UCSD-AML1 (cell line): ENCODE data around the gene SRC.
A peak's percentile ranks its signal among the peaks of the same experiment; 100 is the strongest.

ENCODE experiments used
- DNase-seq: peaks from one replicate; lab custom pipeline; 2025; ENCODE audit not compliant: unreplicated experiment; lab: John Stamatoyannopoulos, UW

SRC gene

GRCh38 chr20:37349517-37350491, 3.9 kb downstream of the SRC start:
- peak; percentile 70 for DNase-seq

GRCh38 chr20:37350649-37351574, 5.0 kb downstream of the SRC start:
- DNase-seq = no peak

DNA sequence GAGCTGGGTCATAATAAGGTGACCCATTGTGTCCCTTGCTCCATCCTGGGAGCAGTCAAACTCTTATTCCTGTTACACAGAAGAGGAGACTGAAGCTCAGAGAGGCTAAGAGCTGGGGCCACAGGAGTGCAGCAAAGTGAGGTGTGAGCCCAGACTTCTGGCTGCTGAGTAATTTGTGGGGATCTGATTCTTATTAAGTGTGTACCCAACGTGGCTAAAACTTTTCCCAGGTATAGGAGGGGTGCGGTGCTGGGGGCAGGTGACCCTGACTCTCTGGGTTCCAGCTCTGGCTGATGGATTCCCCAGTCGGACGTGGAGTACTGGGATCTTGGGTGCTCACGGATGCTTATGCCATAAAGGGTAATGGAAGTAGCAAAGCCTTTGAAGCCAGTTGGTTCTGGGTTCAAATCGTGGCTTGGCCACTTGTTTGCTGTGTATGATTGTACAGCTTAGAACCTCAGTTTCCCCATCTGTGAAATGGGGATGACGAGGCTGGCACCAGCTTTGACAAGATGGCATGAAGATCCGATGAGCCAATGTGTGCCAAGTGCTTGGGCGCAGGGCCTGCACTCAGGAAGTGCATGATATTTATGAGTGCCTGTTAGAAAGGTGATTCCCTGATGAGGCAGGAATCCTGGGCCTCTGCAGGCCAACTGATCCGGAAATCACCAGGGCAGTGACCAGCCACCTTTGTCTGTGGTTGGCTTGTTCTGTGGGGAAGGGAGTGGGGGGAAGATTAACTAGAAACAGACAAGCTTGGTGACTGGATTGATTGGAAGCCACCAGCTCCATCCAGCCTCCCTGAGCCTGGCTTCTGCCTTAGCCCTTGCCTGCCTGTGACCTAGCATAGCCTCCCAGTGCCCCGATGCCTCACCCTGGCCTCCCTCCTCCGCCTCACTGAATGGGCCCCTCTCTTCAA, 6.0 kb downstream of the SRC start:
- no peak for DNase-seq

- DNase-seq = no peak
These were observed 6.7 kb downstream of the SRC start for GRCh38 chr20:37352608-37352980.

GRCh38 chr20:37353285-37353849, 7.4 kb downstream of the SRC start:
- DNase-seq = no peak

DNA sequence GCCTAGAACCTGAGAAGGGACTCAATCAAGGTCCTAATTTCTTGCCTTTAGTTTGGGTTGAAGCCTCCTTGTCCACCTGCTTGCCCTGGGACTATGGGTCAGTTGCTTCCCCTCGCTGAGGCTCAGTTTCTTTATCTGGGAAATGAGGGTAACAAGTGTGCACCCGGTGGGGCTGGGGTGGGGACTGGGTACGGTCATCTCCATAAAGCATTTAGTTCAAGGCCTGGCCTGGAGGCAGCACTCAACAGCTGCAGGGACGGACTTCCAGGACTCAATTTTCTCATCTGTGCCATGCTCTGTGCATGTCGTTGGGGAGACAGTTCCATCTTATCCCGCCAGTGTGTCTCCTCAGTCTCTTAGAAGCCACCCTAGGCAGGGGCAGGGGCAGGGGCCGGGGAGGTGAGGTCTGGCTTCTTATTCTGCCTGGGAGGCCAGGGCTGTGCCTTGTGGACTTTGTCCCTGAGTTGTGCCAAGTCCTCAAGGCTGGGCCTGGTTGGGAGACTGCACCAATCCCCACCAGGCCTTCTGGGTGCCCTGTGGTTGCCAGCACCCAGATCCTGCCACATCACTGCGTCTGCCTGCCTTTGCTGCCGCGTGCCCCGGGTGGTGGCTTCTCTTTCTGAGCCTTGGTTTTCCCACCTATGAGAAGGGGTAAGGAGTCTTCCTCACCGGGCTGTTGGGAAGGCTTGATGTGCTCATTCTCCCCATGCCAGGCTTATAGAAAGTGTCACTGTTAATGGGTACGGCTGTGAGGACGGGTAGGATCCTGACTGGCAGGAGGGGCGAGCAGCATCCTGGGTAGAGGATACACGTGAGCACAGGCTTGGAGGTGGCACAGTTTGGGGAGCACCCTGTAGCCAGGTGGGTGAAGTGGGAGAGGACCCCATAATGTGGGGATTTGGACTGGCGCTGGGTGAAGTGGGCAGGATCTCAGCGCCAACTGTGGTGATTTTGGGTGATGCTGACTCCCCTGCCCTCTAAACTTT, 8.6 kb downstream of the SRC start:
- no peak for DNase-seq

- DNase-seq = no peak
These were observed 9.6 kb downstream of the SRC start for GRCh38 chr20:37355252-37356180.

DNA sequence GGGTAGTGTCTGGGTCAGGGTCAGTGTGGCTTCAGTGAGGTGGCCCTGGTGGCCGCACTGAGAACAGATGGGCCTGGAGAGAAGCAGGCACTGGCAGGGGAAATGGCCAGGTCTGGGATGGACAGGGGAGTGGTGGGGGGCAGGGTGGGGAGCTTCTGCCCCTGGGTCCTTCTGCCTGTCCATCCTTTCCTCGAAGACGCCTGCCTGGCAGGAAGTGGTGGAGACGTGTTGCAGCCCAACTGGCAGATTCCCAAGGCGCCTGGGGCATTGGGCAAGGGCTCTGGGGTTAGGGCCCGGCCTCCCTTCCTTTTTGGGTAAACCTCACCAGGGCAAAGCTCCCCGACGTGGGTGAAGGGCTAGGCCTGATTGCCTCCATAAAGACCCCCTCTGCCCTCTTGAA, 10.4 kb downstream of the SRC start:
- peak; percentile 55 for DNase-seq

DNA sequence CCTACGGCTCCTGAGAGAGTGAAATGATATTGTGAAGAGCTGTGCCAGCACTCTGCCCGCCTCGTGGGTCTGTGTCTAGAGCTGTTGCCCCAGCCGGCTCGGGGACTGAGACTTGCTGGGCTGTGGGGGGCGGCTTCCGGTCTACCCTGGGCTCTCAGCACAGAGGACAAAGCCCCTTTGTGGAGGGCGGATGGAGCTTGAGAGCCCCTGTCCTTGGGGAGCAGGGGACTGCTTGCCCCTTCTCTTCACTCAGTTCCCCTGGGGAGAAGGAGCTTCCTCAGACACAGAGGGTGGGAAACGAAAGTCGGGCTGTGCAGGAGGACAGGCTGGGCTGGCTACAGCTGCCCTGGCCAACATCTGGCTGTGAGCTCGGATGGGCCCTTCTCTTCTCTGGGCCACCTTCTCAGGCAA, 11.0 kb downstream of the SRC start:
- no peak for DNase-seq

DNA sequence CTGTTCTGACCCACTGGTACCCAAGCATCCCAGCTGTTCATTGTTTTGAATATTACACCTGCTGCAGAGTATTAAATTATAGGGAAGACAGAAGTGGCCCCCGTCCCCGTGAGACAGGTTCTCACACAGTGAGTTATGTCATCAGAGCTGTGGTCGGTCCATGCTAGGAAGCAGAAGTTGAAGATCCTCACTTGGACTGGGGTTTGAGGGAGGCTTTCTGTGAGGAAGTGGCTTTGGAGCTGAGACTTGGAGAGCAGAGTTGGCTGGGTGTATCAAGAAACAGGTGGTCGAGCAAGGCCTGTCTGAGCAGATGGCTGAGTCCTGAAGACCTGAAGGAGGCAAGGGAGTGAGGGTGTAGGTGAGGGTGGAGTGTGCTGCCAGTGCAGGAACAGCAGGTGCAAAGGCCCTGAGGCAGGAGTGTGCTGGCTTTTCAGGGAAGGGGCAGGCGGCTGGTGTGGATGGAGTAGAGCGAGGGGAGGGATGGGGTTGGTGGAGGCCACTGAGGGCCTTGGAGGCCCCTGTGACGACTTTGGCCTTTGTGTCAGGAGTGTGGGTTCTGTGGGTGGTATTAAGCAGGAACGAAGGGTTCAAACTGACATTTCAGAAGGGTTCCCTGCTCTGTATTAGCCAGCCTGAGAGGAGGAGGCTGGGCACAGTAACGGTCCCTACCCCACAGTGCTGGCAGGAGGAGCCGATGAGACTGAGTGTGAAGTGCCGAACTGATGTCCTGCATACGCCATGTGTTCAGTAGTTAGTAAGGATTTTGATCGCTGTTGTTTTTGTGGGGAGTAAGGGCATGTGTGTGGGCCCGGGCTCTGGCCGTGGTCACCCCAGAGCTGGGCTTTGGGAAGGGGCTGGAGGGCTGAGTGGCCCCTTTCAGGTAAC, 11.8 kb downstream of the SRC start:
- peak; percentile 49 for DNase-seq

GRCh38 chr20:37358366-37359150, 12.6 kb downstream of the SRC start:
- no peak for DNase-seq

DNA sequence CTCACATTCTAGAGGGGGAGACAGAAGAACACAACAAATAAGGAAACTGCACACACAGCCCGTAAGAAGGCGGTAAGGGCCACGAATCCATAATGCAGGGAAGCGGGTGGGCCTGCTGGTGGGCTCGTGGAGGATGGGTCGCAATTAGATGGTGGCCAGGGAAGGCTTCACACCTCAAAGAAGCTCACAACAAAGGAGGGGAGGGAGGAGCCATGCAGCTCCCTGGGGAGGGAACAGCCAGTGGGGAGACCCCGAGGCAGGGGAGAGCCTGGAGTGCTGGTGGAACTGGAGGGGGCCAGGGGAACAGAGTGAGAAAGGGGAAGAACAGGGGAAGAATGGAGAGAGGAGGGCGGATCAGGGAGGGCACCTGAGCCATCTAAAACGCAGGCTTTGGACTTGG, 13.4 kb downstream of the SRC start:
- DNase-seq = no peak

GRCh38 chr20:37359836-37360235, 13.9 kb downstream of the SRC start:
- no peak for DNase-seq

DNA sequence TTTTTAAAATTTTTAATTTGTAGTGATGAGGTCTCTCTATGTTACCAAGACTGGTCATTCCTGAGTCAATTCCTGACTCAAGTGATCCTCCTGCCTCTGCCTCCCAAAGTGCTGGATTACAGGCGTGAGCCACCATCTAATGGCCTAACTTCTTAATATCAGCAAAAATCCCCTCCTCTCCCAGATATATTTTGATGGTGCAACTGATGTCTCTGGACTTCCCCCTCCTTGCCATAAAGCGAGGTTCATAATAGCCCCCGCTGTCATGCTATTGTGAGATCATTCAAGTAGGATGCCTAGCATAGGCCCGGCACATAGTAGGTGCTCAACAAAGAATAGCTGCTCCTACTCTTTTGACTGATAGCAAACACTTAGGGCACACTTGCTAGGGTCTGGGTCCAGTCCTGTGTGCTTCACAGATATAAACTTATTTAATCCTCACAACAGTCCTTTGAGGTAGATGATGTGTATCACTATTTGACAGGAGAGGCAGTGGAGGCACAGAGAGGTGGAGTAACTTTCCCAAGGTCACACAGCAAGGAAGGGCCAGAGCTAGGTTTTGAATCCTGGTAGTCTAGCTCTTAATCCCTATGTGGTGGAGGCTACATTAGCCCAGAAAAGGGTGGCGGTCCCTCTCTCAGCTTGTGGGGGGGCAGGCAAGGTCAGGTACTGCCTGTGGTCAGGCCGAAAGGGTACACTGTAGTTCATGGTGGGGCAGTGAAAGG, 14.6 kb downstream of the SRC start:
- no peak for DNase-seq

GRCh38 chr20:37361336-37361735, 15.4 kb downstream of the SRC start:
- no peak for DNase-seq
